ENCODE measurements around the gene TRPM3.
"Not testable (repeated sequence)": the region's sequence is repeated elsewhere in the genome, so short reads cannot be mapped to it uniquely, and the experiment has no call there.

Gene TRPM3

GRCh38 chr9:70806875-70807274 is 314.5 kb downstream of the TRPM3 start:
- no peak for DNase-seq

GRCh38 chr9:70805949-70806348 is 315.5 kb downstream of the TRPM3 start:
- DNase-seq: no peak

DNA sequence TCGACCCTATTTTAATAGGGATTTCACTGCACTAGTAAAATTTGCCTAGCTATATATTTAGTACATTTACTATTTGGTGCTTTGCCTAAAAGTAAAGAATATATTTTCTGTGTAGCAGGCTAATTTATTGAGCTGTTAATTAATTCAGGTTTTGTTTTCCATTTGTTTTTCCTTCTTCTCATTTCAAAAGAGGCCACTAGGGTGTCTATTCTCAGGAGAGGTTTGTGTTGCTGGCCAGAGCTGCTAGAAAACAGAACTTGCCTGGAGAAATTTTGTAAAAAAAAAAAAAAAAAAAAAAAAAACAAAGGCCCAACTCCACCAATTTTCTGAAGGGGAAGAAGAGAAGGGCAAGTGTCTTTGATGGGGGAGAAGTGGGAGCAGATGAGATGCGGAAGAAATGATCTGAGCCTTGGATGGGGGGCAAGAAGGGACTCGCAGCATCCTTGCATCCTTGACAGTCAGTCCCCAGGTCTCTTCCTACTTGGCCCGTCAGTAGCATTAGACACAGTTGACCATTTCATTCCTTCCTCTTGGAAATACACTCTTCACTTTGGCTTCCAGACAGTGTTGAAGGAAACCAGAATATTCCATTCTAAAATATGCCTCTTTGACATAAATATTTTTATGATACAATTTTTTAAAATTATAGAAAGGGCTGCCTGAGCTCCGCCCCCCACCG is 318.5 kb downstream of the TRPM3 start:
- DNase-seq: no peak

GRCh38 chr9:70802206-70802605 is 319.2 kb downstream of the TRPM3 start:
- DNase-seq: no peak

DNA sequence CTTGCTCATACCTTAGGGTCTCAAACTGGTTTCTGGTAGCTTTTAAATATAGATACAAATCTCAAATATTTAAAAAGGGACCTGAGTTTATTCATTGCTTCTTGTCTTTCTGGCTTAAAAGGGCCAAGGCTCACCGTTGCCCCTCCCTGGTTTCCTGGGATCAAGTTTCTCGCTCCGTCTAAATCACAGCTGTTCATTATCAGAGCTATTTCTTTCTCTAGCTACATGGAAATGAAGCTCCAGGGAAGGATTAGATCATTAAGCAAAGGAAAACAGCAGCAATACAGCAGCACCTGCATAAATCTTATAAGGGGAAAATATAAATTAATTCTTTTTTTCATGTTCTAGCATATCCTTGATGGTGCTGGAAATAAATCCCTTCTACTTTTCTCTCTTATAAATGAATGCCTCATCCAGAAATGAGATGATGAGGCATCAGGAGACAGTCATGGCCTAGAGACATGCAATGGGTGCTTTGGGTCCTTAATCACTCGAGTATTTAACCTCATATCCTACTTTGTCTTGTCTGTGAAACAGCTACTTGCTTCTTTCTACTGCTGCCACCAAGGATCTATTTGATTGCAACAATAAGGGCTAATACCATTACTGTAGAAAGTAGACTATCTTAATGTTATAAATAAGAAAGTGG is 320.1 kb downstream of the TRPM3 start:
- DNase-seq: no peak

DNA sequence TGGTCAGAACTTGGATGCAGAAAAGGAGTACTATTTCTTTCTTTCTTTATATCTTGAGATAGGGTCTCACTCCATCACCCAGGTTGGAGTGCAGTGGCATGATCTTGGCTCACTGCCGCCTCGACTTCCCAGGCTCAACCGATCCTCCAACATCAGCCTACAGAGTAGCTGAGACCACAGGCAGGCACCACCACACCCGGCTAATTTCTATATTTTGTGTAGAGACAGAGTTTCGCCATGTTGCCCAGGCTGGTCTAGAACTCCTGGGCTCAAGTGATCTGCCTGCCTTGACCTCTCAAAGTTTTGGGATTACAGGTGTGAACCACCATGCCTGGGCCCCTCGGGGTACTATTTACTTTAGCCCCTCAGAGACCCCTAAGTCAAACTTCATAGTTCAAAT is 323.4 kb downstream of the TRPM3 start:
- DNase-seq: no peak

DNA sequence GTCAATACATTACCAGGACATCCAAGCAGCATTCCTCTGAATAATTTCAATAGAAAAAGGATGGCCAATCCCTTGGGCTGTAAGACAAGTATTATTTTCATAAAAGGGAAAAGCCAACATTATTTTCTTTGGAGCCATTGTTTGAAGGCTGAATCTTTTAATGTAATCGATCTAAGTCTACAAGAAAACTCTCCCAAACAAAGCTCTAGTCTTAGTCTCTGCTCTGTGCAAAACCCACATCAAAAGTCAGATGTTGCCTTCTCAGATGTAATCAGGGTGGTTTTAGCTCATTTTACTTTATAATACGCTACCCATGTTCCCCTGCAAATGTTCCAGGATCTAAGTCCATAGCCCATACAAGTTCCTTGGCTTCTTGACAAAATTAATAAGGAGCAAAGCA is 325.6 kb downstream of the TRPM3 start:
- DNase-seq: no peak

DNA sequence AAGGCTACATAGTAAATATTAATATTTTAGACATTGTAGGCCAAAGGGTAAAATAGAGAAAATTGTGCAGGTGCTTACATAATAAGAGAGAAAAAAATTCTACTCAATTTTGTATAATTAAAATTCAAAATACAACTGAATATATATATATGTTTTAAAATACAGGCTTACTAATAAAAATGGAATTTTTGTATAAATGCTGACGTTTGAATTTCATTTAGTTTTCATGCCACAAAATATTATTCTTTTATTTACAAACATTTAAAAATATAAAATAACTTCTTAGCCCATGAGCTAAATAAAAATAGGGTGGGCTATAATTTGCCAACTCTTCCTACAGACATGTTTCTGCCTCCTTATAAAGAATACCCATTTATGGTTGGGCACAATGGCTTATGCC is 328.6 kb downstream of the TRPM3 start:
- DNase-seq: no peak

DNA sequence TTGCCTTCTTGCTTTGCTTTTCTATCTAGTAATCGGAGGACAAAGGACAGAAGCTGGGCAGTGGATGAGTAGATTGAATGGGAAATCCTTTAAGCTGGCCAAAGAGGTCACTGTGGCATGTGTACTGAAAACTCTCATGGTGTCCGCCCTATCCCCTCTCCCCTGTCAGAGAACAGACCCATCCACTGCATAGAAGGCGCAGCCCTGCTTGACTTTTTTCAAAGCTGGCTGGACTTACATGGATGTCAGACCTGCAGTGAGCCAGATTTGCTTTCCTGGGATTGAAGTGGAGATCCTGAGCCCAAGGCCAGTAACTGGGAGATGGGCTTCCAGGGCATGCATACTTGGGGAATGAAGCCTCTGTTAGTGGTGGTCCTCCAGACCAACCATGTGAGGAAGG is 329.5 kb downstream of the TRPM3 start:
- DNase-seq: no peak

DNA sequence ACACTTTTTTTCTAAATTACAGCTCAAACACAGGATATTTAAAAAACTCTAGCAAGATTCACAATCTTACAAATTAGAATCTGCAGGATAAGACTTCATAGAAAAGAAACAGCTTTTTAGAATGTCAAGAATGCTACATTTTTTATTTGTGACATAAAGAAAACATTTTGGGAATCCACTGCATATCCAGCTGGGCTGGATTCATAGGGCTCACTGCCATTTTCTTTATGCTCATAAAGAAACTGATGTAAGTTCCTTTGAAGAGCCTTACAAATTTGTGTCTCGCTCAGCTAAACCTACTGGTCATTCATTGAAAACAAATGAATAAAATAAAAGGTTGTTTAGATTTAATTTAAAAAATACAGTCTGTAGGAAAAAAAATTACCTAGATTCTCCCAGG is 332.3 kb downstream of the TRPM3 start:
- DNase-seq: no peak

DNA sequence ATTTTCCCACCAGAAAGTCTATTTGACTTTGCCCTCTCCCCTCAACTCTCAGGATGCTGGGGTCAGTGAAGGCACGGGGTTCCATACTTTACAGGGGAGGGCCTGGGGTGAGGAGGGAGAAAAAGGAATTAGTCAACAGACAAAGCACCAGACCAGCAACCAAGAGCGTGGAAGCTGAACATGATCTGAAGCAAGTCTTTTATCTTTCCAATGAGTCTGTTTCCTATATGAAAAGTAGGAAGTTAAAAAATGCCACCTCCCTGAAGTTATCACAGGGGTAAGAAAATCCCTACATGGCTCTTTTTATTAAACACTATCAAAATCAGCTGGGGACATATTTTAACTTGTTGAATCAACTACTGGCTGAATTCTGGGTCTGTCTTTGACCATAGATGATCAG is 337.0 kb downstream of the TRPM3 start:
- no peak for DNase-seq

DNA sequence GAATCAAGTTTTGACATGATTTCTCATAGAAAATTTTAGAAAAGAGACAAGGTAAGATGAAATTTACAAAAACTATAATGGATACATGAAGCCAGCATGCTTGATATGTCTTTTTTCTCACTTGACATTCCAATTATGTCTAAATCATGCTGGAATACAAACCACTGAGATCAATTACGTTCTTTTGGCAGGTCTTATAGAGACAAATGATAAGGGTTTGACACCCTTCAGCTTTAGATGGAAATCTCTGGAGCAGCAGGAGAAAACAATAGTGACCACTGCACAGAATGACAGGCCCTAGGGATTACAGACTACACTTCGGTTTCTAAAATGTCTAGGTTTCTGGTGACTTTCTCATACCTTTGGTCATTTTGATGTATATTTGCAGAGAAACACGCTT is 342.9 kb downstream of the TRPM3 start:
- no peak for DNase-seq

DNA sequence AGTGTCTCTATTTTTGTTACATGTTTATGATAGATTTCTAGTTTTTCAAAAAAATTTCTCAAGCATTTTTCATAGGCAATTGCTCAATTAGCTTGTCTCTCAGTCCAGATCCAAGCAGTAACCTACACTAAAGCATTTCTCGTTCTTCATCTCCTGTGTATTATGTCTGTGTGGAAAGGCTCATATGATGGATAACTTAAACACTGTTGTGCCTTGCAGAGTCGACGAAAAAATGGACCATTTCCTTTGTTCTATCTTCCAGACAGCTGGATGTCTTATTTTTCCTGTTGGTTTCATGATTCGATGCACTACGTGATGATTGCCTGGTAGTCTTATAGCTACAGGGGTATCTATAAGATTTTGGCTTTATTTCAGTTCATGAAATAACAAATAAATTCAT is 347.8 kb downstream of the TRPM3 start:
- DNase-seq: no peak

- no peak for DNase-seq
These were observed 348.8 kb downstream of the TRPM3 start for GRCh38 chr9:70772601-70773000.

- no peak for DNase-seq
These were observed 355.5 kb downstream of the TRPM3 start for GRCh38 chr9:70765946-70766345.

DNA sequence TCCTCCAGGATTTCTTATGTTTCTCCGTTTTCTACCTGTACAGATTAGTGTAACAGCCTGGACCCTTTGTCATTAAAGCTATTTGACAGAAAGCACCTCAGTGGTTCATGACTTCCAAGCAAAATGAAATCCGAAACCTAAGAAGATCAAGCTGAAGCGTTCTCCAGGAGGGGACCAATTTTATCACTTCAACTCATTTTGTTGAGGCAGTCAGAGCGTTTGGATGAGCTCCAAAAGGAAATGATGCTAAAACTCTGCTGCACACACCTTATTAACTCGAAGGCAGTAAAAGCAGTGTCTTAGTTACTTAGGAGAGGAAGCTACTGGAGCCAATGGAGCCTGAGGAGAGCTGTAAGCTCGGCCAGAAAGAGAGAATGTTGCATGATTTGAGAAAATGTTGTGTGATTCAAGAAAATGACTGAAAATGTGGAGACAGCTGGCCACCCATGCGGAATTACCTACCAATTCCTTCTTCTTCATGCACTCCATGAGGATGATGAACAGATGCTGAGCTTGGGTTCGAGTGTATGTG is 360.2 kb downstream of the TRPM3 start:
- DNase-seq: no peak

GRCh38 chr9:70760228-70760627 is 361.2 kb downstream of the TRPM3 start:
- DNase-seq: no peak

- DNase-seq: no peak
These were observed 368.1 kb downstream of the TRPM3 start for GRCh38 chr9:70753311-70753710.

- DNase-seq: no peak
These were observed 372.4 kb downstream of the TRPM3 start for GRCh38 chr9:70749066-70749465.

DNA sequence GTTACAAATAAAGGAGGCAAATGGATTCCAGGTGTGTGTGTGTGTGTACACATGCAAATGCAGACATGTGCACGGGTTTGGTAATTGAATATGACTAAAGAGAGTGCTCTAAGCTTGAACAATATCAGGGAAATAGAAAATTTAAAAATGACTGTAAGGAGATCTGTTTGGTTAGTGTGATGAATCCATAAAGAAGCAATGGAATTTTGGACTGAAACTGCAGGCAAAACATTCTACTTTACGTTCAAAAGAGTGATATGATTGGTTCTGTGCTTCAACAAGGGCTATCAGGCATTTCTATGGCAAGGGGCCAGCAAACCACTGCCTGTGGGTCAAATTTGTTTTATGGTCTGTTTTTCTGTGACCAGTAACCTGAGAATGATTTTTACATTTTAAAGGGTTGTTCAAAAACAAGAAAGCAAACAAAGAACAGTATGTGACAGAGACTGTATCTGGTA is 374.1 kb downstream of the TRPM3 start:
- no peak for DNase-seq

- DNase-seq: no peak
These were observed 374.7 kb downstream of the TRPM3 start for GRCh38 chr9:70746760-70747159.

- DNase-seq: no peak
These were observed 375.1 kb downstream of the TRPM3 start for GRCh38 chr9:70746316-70746715.

DNA sequence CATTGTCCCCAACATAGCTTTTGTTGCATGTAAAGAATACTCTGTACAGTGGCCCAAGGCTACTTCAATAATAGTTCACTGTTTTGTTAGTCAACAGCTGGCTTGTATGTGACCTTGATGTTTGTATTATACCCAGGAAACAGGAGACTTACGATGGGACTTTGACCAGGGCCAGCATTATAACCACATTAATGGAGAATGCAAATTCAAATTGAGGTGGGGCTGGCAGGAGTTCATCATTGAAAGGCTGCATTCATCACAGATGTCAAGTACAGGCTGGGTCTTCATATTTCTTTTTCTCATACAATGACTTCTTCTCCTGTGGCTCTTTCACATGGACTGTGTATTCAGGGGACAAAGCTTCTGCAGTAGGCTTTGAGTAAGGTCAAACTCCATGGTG is 396.6 kb downstream of the TRPM3 start:
- not testable (repeated sequence) for DNase-seq

GRCh38 chr9:70724025-70724424 is 397.4 kb downstream of the TRPM3 start:
- not testable (repeated sequence) for DNase-seq

DNA sequence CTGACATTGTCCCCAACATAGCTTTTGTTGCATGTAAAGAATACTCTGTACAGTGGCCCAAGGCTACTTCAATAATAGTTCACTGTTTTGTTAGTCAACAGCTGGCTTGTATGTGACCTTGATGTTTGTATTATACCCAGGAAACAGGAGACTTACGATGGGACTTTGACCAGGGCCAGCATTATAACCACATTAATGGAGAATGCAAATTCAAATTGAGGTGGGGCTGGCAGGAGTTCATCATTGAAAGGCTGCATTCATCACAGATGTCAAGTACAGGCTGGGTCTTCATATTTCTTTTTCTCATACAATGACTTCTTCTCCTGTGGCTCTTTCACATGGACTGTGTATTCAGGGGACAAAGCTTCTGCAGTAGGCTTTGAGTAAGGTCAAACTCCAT is 414.6 kb downstream of the TRPM3 start:
- DNase-seq: not testable (repeated sequence)
